GM18907 (cell line): Measurements from ENCODE around the gene TCERG1L.
"Not testable (repeated sequence)": the region's sequence is repeated elsewhere in the genome, so short reads cannot be mapped to it uniquely, and the experiment has no call there.

Experiments used
- ATAC-seq: cut with Tn5 transposase; IDR thresholded peaks from one replicate; pipeline ENCODE4 v1.9.1; 2021; ENCODE audit warnings: mild to moderate bottlenecking, moderate library complexity; ENCODE audit not compliant: unreplicated experiment

Gene TCERG1L

DNA sequence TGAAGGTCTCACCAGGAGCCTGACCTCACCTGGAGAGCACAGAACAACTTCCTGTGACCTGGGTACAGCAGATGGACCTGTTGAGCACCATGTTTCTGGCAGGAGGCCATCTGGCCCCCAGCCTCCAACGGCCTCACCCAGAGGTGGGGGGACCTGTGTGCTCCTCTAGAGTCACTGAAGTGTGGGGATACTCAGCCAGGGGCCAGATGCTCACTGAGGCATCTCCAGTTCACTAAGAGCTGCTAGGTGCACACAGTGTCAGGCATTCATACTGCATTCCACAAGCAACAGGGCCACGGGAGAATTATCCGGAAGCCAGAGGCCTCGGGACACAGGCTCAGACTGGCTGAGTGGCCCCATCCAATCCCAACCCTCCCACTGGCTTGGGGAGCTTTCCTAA is 161.4 kb downstream of the TCERG1L start:
- ATAC-seq: no peak

DNA sequence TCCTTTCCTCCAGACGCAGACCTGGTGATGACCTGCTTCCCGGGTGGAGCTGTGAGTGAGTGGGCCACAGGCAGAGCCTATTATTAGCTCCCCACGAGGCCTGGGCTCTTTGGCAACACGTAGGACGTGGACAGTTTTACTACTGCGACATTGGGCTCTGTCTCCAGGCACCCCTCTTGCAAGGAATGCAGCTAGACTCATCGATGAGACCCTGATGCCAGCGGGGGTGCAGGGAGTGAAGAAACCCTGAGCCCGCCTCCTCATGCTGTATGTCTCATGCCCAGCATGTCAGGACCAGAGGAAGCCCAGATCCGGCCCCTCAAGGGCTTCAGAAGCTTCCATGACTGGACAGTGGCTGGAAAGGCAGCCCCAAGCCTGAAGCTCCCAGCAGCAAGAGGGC is 161.9 kb downstream of the TCERG1L start:
- ATAC-seq: no peak

DNA sequence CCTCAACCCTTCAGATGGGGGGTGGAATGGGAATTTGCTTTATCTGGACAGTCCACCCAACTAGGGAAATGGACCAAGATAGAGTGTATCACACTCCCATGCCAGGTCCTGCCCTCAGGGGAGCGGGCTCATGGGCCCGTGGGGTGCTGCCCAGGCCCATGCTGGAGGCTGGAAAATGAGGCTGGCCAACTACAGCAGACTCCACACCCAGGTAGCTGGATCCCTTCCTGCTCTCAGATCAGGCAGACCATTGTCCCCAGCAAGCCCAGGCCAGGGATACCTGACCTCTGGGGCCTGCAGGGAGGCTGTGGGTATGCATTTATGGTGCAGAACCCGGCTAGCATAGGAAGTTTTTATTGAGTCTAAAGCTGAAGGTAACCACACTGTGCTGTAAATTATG is 162.4 kb downstream of the TCERG1L start:
- no peak for ATAC-seq

DNA sequence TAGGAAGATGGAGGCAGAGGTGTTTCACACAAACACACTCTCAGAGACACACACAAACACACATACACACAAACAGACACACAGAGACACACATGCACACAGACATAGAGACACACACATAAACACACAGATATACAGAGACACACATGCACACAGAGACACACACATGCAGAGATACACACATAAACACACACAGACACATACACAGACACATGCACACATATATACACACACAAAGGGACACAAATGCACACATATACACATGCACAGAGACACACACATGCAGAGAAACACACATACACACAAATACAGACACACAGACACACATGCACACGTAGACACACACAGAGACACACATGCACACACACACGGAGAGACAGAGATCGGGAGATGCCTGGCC is 163.3 kb downstream of the TCERG1L start:
- ATAC-seq: no peak

DNA sequence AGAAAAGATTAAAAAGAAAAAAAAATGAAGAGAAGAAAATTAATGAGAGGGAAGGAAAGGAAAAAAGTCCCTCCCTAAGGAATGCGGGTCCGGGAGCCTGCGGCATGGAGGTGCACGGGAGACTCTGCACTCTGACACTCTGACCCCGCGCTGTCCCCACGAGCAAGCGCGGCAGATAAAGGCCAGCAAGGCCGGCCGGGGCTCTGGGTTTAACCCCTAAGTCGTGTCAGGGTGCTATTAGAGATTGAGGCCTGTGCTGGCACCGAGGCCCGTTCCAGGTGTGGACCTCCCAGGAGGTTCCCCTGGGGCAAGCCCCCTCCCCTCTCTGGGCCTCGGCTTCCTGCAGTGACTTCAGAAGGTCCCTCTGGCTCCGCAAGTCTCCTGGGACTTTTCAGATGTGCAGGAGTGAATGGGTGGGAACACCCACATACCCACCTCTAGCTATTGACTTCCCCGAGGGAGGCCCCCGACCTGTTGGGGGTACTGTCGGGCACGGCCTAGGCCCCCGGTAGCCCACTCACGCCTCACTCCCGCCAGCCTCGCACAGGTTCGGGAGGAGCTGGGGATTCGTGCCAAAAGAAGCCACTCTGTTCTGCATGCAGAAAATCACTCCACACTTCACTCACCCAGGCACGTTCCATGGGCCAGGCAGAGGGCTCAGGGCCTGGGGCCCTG is 164.1 kb downstream of the TCERG1L start:
- no peak for ATAC-seq

DNA sequence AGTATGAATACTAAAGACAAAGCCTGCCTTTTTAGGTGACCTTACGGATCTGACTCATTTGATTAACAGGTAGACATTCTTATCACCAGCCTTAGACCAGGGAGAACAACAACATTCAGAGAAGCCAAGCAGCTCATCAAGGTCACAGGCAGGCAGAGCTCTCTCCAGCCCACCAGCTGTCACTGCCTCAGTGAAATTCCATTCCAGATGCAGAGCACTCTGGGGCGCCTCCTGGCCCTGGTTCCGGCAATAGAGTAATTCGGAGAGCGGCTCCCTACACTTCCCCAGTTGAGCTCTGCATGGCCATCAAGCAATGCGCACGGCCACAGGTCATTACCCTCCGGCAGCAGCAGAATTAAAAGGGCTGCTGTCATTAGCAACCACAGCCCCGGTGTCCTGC is 164.7 kb downstream of the TCERG1L start:
- ATAC-seq: no peak

DNA sequence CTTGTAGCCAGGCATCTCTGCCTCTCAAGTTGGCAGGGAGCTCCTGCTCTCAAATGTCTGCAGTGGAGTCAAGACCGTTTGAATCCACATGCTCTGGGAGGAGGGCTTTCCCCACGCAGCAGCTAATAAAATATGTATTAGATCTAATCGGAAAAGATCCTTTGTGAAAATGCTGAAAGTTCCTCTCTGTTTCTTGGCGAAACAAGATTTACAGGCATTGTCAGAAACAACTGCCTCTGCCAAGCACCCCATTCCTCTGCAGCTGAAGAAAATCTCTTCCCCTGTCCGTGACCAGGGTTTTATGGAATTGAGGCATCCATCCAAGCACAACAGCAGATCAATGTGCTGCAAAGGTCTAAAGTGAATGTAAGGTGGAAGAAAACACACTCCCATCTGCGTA is 165.8 kb downstream of the TCERG1L start:
- ATAC-seq: no peak

DNA sequence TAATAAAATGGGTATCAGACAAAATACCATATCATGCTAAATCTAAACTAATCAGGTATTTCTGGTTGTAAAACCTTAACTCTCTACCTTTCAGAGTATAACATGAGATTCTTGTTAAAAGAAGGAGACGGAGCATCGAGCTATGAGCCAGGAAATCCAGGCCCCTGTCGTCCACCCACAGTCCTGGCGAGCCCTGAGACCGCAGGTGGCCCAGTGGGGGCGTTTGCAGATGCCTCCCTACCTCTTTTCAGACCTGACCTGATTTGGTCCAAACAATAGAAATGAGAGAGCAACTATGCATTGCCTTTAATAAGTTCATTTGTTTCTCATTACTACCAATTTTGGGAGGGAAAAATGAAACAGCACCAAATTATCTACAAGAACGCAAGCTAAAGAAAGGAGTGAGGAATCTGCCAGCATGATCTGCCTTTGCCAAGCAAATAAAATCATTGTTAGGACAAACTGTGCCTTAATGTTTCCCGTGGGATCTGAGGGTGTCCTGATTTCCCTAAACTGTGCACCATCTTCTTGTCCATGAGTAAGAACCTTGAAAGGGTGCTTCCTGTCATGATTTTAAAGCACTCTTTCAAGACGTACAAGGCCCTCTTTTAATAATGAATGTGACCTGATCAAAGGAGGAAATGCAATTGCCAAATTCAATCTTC is 166.7 kb downstream of the TCERG1L start:
- ATAC-seq: no peak

DNA sequence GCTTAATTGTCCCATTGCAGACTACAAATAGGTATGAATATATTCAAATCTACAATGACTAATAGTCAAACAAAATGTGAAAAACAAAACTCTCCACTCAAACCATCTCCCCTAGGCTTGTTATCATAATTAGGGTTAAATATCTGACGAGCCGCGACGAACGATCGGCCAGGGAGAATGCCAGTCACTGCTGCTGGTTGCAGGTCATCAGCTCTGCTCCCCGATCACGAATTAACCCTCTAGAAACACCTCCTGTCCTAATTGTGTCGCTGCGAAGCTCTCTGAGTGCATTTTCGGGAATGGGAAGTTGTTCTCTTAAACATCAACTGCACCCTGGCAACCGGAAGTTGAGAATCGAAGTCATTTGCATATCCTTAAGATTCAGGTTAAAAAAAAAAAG is 167.3 kb downstream of the TCERG1L start:
- no peak for ATAC-seq

DNA sequence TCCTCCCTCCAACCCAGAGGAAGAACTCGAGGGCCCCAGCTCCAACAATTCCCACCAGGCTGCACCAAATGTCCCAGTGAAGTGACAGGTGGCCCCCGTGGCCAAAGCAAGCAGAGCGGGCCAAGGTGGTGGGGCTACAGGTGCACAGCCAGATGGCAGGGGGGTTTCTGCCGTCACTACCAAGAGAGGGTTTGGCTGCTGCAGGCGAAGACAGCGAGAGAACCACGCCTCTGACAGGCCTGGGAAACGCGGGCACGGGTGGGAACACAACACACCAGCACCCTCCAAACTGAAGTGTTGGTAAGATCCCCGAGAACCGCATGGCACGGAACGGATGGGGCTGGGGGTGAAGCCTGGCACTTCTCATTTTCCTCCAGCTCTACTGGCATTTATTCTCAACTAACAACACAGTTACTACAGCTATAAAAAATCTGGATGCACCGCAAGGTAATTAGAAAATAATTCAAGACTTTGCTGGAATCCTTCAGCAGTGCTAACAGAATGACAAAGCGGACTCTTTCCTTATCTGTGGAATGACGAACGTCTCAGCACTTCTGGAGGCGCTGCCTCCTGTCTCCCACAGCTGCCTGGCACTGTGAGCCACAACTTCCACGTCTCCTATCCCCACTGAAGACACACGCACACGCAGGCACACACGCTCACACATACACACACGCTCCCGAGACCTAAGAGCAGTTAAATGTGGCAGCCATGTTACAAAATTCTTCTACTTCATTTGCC is 167.9 kb downstream of the TCERG1L start:
- no peak for ATAC-seq

DNA sequence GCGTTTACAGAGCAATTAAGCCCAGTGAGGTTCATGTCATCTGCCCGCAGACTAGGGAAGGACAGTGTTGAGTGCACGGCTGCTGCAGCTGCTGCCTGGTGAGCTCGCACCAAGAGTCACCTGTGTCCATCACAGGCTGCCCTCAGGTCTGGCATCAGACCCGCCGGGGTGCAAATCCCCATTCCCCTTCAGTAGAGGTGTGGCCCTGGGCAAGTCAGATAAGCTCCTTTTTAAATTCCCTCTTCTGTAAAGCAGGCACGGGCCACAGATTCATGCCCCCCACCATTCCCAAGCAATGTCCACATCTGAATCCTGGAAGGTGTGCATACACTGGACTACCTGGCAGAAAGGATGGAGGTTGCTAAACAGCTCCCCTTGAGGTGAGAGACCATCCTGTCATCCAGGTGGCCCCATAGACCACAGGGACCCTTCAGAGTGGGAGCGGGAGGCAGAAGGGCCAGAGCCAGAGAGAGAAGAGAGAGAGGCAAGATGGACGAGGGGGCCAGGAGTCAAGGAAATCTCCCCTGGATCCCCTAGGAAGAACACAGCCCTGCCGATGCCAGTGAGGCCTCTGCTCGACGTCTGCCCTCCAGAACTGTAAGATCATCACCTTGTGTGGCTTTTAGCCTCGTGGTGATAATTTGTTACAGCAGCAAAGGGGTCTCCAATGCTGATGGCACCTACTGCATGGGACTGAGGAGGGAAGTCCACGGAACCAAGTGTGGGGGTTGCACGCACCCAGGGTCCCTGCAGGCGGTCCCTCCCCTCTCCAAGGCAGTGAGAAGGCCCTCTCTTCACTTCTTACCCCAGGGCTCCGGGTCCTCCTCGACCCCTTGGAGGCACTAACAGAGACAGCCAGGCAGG is 168.8 kb downstream of the TCERG1L start:
- no peak for ATAC-seq

DNA sequence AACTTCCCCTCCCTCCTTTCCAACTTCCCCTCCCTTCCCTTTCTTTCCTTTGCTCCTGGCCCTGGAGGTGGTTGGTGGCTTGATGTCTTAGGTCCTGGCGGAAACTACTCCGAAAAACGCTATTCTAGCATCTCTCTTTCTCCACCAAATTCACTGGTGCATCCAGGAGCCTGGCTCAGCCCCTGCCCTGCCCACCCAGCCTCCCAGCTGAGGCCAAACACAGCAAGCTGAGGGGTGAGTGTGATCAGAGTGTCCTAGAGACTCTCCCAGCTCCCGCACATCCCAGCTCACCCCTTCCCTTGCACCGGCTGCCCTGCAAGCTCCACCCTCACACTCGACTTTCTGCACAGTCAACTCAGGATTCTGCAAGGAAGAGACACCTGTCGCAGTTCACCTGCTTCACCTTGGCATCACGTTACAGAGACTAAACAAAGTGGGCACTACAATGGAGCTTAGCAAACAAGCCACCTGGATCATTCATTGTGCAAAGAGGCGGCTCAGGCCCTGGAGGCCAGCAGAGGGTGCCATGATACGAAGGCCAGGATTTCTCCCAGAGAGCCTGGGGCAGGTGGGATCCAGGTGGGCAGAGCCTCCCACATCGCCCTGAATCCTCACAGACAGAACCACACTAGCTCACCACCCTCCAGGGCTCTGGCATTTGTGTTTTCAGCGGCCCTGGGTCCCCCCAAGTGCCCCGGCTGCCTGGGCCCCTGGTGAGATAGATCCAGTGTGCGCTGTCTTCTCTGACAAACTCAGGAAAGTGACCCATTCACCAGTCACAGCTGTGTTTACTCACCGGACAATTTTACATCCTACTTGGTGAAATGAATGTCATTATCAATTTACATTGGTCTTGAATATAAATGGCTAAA is 169.6 kb downstream of the TCERG1L start:
- no peak for ATAC-seq

DNA sequence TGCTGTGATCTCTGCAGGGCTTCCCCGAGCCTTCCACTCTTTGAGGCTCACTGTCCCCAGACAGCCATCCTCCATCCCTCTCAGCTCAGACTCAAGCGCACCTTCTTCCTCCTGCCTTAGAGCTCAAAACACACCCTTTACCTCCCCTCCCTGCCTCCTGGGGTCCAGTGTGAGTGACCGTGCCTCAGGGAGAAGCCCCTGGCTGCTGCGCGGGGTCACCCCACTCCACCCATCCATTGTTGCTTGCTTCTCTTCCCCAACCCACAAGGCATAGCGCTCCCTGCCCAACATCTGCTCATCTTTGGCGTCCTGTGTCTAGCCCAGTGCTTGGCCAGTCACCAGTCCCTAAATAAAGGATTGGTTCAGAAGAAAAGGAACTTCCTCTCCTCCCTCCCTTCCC is 170.3 kb downstream of the TCERG1L start:
- no peak for ATAC-seq

DNA sequence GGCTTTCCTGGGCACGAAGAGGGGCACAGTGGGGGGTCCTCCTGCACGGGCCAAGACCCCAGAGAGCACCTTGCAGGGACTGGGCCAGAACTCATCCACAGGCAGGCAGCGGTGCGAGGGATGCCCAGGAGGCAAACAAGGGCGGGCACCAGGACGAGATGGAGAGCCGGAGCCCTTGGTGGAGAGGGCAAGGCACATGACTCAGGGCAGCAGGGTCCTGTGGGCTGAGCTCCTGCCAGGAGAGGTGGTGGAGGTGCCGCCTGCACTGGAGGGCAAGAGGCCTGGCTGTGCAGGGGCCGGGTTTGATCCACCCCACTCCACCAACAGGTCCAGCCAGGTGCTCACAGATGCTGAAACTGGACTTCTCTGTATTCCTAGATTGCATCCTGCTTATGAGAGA is 170.9 kb downstream of the TCERG1L start:
- no peak for ATAC-seq

DNA sequence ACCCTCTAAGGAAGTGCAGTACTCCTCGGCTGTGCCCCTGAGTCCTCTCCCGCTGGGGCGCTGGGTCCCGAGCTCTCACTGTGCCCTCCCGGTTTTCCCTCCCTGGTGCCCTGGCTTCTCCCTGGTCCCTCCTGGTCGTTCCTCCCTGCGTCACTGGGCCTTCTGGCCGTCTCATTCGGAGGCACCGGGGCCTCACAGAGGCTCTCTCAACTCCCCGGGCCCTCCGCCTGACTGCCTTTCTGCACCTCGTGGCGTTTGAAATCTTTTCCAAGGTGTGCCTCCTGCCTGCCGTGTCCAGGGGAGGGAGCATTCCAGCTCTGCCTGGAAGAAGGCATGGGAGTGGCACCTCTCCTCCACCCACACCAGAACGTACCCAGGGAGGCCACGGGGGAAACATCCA is 174.3 kb downstream of the TCERG1L start:
- ATAC-seq: no peak

DNA sequence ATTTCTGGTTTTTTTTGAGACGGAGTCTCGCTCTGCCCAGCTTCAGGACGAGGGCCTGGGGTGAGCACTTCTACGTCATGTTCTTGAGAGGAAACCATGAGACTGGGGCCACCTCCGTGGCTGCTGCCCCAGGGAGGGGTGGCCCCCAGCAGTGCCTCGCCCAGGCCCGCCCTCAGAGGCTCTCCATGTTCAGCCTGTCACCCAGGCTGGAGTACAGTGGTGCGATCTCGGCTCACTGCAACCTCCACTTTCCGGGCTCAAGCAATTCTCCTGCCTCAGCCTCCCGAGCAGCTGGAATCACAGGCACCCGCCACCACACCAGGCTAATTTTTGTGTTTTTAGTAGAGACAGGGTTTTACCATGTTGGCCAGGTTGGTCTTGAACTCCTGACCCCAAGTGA is 175.2 kb downstream of the TCERG1L start:
- ATAC-seq: not testable (repeated sequence)

DNA sequence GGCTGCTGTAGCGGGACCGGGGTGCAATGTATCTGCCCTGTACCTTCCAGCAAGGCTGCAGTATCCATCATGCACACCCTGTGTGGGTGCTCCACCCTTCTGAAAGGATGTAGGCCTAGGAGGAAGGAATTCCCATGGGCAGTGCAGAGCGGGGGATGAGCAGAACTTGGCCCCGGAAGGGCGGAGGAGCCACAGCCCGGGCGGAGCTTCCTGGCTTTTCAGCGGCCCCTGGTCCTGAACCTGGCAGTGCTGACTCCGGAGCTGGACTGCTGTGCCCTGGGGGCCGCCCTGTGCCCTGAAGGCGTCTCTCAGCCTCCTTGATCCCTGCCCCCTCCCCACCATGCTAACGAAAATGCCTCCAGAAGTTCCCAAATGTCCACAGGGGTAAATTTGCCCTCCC is 175.8 kb downstream of the TCERG1L start:
- ATAC-seq: no peak

DNA sequence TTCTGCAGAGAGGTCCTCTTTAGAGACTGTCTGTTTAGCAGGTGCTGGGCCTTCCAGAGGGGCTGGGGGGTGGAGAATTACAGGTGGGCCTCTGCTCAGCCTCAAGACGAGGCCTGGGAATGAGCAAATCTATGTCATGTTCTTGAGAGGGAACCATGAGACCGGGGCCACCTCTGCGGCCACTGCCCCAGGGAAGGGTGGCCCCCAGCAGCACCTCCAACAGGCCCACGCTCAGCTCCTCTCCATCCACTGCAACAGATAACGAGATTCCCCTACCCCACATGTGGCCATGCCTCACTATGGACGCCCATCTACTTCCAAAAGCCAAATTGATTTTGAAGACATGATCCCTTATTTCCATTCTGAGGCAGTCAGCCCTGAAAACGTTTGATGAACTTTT is 176.9 kb downstream of the TCERG1L start:
- no peak for ATAC-seq

DNA sequence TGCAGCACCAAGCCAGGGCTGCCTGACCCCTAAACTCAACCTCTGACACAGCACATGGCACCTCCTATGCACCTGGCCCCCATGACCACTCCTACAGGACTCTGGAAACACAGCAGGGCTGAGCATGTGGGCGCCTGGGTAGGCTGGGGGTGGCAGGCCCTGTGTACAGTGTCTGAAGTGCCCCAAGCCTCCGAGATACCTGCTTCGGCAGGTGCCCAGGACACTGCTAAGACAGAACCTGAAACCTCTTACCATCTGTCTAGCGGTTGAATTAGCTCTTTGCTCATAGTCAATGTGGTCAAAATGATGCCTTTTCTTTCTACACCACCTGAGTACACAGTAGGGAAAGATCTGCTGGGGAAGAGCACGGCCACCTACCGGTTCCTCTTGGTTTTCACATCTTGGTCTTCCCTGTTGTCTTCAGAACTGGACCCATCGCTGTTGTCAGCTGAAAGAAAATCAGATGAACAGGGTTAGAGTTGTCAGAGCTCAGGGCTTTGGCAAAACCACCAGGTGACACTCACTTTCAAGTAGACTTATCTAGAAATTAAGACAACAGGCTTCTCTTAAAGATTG is 177.4 kb downstream of the TCERG1L start:
- ATAC-seq: no peak

DNA sequence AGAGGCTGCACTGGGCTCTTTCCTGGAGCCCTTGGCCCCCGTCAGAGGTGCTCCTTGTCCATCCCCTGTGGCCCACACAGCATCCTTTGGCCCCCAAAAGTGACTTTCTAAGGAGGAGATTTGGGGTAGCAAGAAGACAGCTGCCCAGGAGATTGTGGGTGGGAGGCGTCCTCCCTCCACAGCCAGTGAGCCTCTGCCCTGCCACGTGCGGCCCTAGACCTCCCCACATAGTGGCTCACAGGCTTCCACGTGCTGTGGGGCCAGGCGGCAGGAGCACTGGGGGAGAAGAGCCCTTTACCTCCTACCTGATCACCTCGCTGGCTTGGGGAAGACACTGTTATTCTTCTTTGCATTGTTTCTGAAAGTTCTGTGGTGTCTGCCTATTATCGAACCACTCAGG is 178.8 kb downstream of the TCERG1L start:
- no peak for ATAC-seq
